ENCODE measurements around the gene ARHGAP32.

The ARHGAP32 gene

GRCh38 chr11:129215506-129216245 is 23.6 kb upstream of the ARHGAP32 start:
- no peak overlapping the region for H3K4me3 ChIP-seq (ENCODE audit: low read depth, low read length)

GRCh38 chr11:129214710-129215295 is 22.7 kb upstream of the ARHGAP32 start:
- TF ChIP-seq CTCF (IDR thresholded peaks at IDR 0.05; ENCODE audit: insufficient read depth, low read depth, low read length, missing control alignments), result no peak

More at GRCh38 chr11:129215506-129216245, 23.6 kb upstream of the ARHGAP32 start:
- no peak for DNase-seq (ENCODE audit: low read depth)
- TF ChIP-seq CTCF (IDR thresholded peaks at IDR 0.05; ENCODE audit: insufficient read depth, low read depth, low read length, missing control alignments), result no peak

GRCh38 chr11:129213261-129213660 is 21.1 kb upstream of the ARHGAP32 start:
- TF ChIP-seq CTCF (IDR thresholded peaks at IDR 0.05; ENCODE audit: insufficient read depth, low read depth, low read length, missing control alignments), result no peak
- H3K4me3 ChIP-seq (ENCODE audit: low read depth, low read length), result no peak overlapping the region
- no peak for DNase-seq (ENCODE audit: low read depth)

More at GRCh38 chr11:129214710-129215295, 22.7 kb upstream of the ARHGAP32 start:
- H3K4me3 ChIP-seq (ENCODE audit: low read depth, low read length), result no peak overlapping the region
- no peak for DNase-seq (ENCODE audit: low read depth)

- no peak for DNase-seq (ENCODE audit: low read depth)
- TF ChIP-seq CTCF (IDR thresholded peaks at IDR 0.05; ENCODE audit: insufficient read depth, low read depth, low read length, missing control alignments), result no peak
- no peak overlapping the region for H3K4me3 ChIP-seq (ENCODE audit: low read depth, low read length)
These were observed 19.3 kb upstream of the ARHGAP32 start for GRCh38 chr11:129211397-129211796.

GRCh38 chr11:129210831-129211181 is 18.7 kb upstream of the ARHGAP32 start:
- DNase-seq (ENCODE audit: low read depth), result no peak
- no peak overlapping the region for H3K4me3 ChIP-seq (ENCODE audit: low read depth, low read length)
- no peak for TF ChIP-seq CTCF (IDR thresholded peaks at IDR 0.05; ENCODE audit: insufficient read depth, low read depth, low read length, missing control alignments)

GRCh38 chr11:129209891-129210830 is 18.0 kb upstream of the ARHGAP32 start:
- H3K4me3 ChIP-seq (ENCODE audit: low read depth, low read length), result no peak overlapping the region
- DNase-seq (ENCODE audit: low read depth), result no peak
- TF ChIP-seq CTCF (IDR thresholded peaks at IDR 0.05; ENCODE audit: insufficient read depth, low read depth, low read length, missing control alignments), result no peak

Data from GM12865 (cell line).